ENCODE results near the gene ANKK1. TPM values are rescaled to one million over a fixed set of nuclear protein-coding genes. Genes with fewer than 3 reads are reported as not detected.
A peak's percentile ranks its signal among the peaks of the same experiment; 100 is the strongest.

Gene ANKK1
- total RNA-seq, 1 experiment from 2014 or later = 0.11 TPM

- POLR2A ChIA-PET = no interaction called here
- intact Hi-C loops (cut with micrococcal nuclease; ENCODE audit: unreplicated experiment) = no loop called here
- CTCF ChIA-PET = interaction anchor here (0.9 kb wide), 1 partner anchor 47 kb away, joined by 3 read pairs; no protein-coding TSS in a partner anchor
- TF ChIP-seq CTCF (IDR thresholded peaks at IDR 0.05; ENCODE audit: insufficient read depth in 1 of 2, low read depth in 1 of 2, low read length in 1 of 2, severe bottlenecking in 1 of 2, unreplicated experiment in 1 of 2) = no peak
- no peaks in the 10 kb centered on the region for H3K9me3 ChIP-seq
- no peak for DNase-seq
- Mint-ChIP-seq H3K4me1 (ENCODE audit: low read depth, unreplicated experiment) (no peaks in the 10 kb centered on the region), H3K9me3 (ENCODE audit: unreplicated experiment) (no peaks in the 10 kb centered on the region), H3K27ac (ENCODE audit: unreplicated experiment) (no peak overlapping the region), H3K27me3 (ENCODE audit: insufficient read depth, unreplicated experiment) (no peaks in the 10 kb centered on the region), H3K36me3 (ENCODE audit: insufficient read depth, unreplicated experiment) (no peaks in the 10 kb centered on the region), H3K4me3 (ENCODE audit: unreplicated experiment) (no peak overlapping the region)
- no TSS peak for BruUV-seq (replicated peaks)
- no peaks in the 10 kb centered on the region for H3K36me3 ChIP-seq (ENCODE audit: control insufficient read depth, insufficient read depth, low read length)
- no peaks in the 10 kb centered on the region for H3K27me3 ChIP-seq (replicated peaks; ENCODE audit: control insufficient read depth, insufficient read depth, low read length)
- H3K4me1 ChIP-seq = no peaks in the 10 kb centered on the region
- no peak overlapping the region for H3K4me3 ChIP-seq (ENCODE audit: low read depth, low read length)
Measured at GRCh38 chr11:113431746-113432145, 44.2 kb downstream of the ANKK1 start.

- Histone ChIP-seq H3K27me3 (replicated peaks; ENCODE audit: control insufficient read depth, insufficient read depth, low read length) (no peaks in the 10 kb centered on the region), H3K4me3 (ENCODE audit: low read depth, low read length) (no peak overlapping the region), H3K36me3 (ENCODE audit: control insufficient read depth, insufficient read depth, low read length) (no peaks in the 10 kb centered on the region), H3K4me1 (no peaks in the 10 kb centered on the region), H3K9me3 (no peaks in the 10 kb centered on the region)
- BruUV-seq (replicated peaks) = no TSS peak
- no peaks in the 10 kb centered on the region for H3K36me3 Mint-ChIP-seq (ENCODE audit: insufficient read depth, unreplicated experiment)
- no peak overlapping the region for H3K27ac Mint-ChIP-seq (ENCODE audit: unreplicated experiment)
- TF ChIP-seq CTCF (IDR thresholded peaks at IDR 0.05; ENCODE audit: insufficient read depth in 1 of 2, low read depth in 1 of 2, low read length in 1 of 2, severe bottlenecking in 1 of 2, unreplicated experiment in 1 of 2) = no peak
- H3K4me1 Mint-ChIP-seq (ENCODE audit: low read depth, unreplicated experiment) = no peaks in the 10 kb centered on the region
- H3K27me3 Mint-ChIP-seq (ENCODE audit: insufficient read depth, unreplicated experiment) = no peaks in the 10 kb centered on the region
- H3K9me3 Mint-ChIP-seq (ENCODE audit: unreplicated experiment) = no peaks in the 10 kb centered on the region
- no peak for DNase-seq
- POLR2A ChIA-PET = no interaction called here
- CTCF ChIA-PET = no interaction called here
- intact Hi-C loops (cut with micrococcal nuclease; ENCODE audit: unreplicated experiment) = no loop called here
- H3K4me3 Mint-ChIP-seq (ENCODE audit: unreplicated experiment) = no peak overlapping the region
Measured at GRCh38 chr11:113435190-113435968, 47.8 kb downstream of the ANKK1 start.

GRCh38 chr11:113436672-113437252 is 49.2 kb downstream of the ANKK1 start:
- no TSS peak for BruUV-seq (replicated peaks)
- no peaks in the 10 kb centered on the region for H3K36me3 ChIP-seq (ENCODE audit: control insufficient read depth, insufficient read depth, low read length)
- Mint-ChIP-seq H3K4me3 (ENCODE audit: unreplicated experiment) (no peak overlapping the region), H3K27ac (ENCODE audit: unreplicated experiment) (no peak overlapping the region), H3K4me1 (ENCODE audit: low read depth, unreplicated experiment) (no peaks in the 10 kb centered on the region), H3K36me3 (ENCODE audit: insufficient read depth, unreplicated experiment) (no peaks in the 10 kb centered on the region), H3K27me3 (ENCODE audit: insufficient read depth, unreplicated experiment) (no peaks in the 10 kb centered on the region), H3K9me3 (ENCODE audit: unreplicated experiment) (no peaks in the 10 kb centered on the region)
- no peaks in the 10 kb centered on the region for H3K27me3 ChIP-seq (replicated peaks; ENCODE audit: control insufficient read depth, insufficient read depth, low read length)
- no peak for DNase-seq
- POLR2A ChIA-PET = no interaction called here
- H3K4me3 ChIP-seq (ENCODE audit: low read depth, low read length) = no peak overlapping the region
- intact Hi-C loops (cut with micrococcal nuclease; ENCODE audit: unreplicated experiment) = loop anchor here (2.0 kb wide), 1 partner anchor 96 kb away; no protein-coding TSS in a partner anchor
- TF ChIP-seq CTCF (IDR thresholded peaks at IDR 0.05; ENCODE audit: insufficient read depth in 1 of 2, low read depth in 1 of 2, low read length in 1 of 2, severe bottlenecking in 1 of 2, unreplicated experiment in 1 of 2) = peak in 1 of 2 experiments; percentile 30
- H3K4me1 ChIP-seq = no peaks in the 10 kb centered on the region
- CTCF ChIA-PET = no interaction called here
- no peaks in the 10 kb centered on the region for H3K9me3 ChIP-seq
